CD4-positive, alpha-beta T cell (primary cell): Measurements from ENCODE around the gene CCDC12. TPM values are rescaled to one million over a fixed set of nuclear protein-coding genes. Genes with fewer than 3 reads are reported as not detected.

Experiments
- ATAC-seq: fragments of 200-7000 bp; cut with Tn5 transposase; one replicate; pipeline ENCODE4 v1.10.0; 2022; ENCODE audit warnings: mild to moderate bottlenecking; ENCODE audit not compliant: poor library complexity
- CTCF ChIA-PET: fragments of 350-600 bp; sonication (Branson Sonifier 250); formaldehyde crosslinking; loops from one replicate; lab custom pipeline; 2021; ENCODE audit warnings: antibody characterized with exemption, inconsistent platforms; lab: Charles Lee
- POLR2A ChIA-PET: fragments of 350-600 bp; sonication (Branson Sonifier 250); formaldehyde crosslinking; loops from one replicate; lab custom pipeline; 2021; ENCODE audit warnings: antibody characterized with exemption, inconsistent platforms; lab: Charles Lee
- DNase-seq, 14 experiments: peaks; one replicate each; pipeline ENCODE4 v3.0.0-alpha.2; 2013 to 2020; ENCODE audit warnings: mixed read lengths in 2 of 14
- H3K27ac ChIP-seq, 2 donors: one replicate each; pipeline versions ENCODE4 v1.5.1 to v1.7.0; 2013; ENCODE audit warnings: low read length in 2 of 2, low read depth in 1 of 2, mild to moderate bottlenecking in 1 of 2
- H3K27me3 ChIP-seq, 2 experiments: 1 replicate in 1 of 2; 2 replicates in 1 of 2; pipeline versions ENCODE4 v1.6.1 to v1.7.0; 2013; ENCODE audit warnings: low read length in 2 of 2, control low read depth in 1 of 2, mild to moderate bottlenecking in 1 of 2, moderate library complexity in 1 of 2; ENCODE audit not compliant: insufficient read depth in 2 of 2, control insufficient read depth in 1 of 2
- H3K36me3 ChIP-seq: one replicate; pipeline ENCODE4 v1.6.1; 2013; ENCODE audit warnings: low read length, control low read depth; ENCODE audit not compliant: insufficient read depth
- H3K4me1 ChIP-seq: one replicate; pipeline ENCODE4 v1.6.1; 2013; ENCODE audit warnings: low read length, control low read depth; ENCODE audit not compliant: insufficient read depth
- H3K4me3 ChIP-seq: one replicate; pipeline ENCODE4 v1.5.1; 2013; ENCODE audit warnings: mild to moderate bottlenecking, low read length, moderate library complexity
- H3K9me3 ChIP-seq, 2 experiments: 1 replicate in 1 of 2; 2 replicates in 1 of 2; pipeline versions ENCODE4 v1.6.1 to v1.7.0; 2013; ENCODE audit warnings: low read length in 2 of 2, mild to moderate bottlenecking in 2 of 2, control low read depth in 1 of 2, moderate library complexity in 1 of 2; ENCODE audit not compliant: control insufficient read depth in 1 of 2, insufficient read depth in 1 of 2
- H3K27ac Mint-ChIP-seq: one replicate; pipeline ENCODE4 v1.8.0; 2020; ENCODE audit warnings: mixed read lengths
- H3K27me3 Mint-ChIP-seq: one replicate; pipeline ENCODE4 v1.8.0; 2021; ENCODE audit warnings: mixed read lengths
- H3K36me3 Mint-ChIP-seq: one replicate; pipeline ENCODE4 v1.8.0; 2021; ENCODE audit warnings: low read depth, mixed read lengths
- H3K4me1 Mint-ChIP-seq: one replicate; pipeline ENCODE4 v1.8.0; 2021; ENCODE audit warnings: low read depth, mixed read lengths
- H3K4me3 Mint-ChIP-seq: one replicate; pipeline ENCODE4 v1.8.0; 2020; ENCODE audit warnings: mild to moderate bottlenecking, mixed read lengths
- H3K9me3 Mint-ChIP-seq: one replicate; pipeline ENCODE4 v1.8.0; 2020; ENCODE audit warnings: mixed read lengths
- CTCF ChIP-seq: fragments of 200-600 bp; IDR thresholded peaks from one replicate; pipeline ENCODE4 v1.8.0; 2022; ENCODE audit warnings: antibody characterized with exemption, mild to moderate bottlenecking
- intact Hi-C, 2 experiments: fragments of 100-400 bp; cut with DNase I in 1 of 2; cut with micrococcal nuclease in 1 of 2; formaldehyde crosslinking; loops; one replicate each; pipeline versions ENCODE4 v1.15.1 to v1.9.0; 2023 to 2025; cut with DNase I, micrococcal nuclease
- total RNA-seq, 174 experiments: library from RNA in 2 of 174; stranded (reverse) in 2 of 174; gene quantifications; one replicate each; pipeline ENCODE4 v1.2.3 and lab custom pipeline; 2021 to 2026

CCDC12 gene
- total RNA-seq, 2 experiments from 2014 or later, result 57.5 to 59.5 TPM

GRCh38 chr3:46985588-46985987 lies 9.0 kb upstream of the CCDC12 start:
- H3K27ac Mint-ChIP-seq, result peak overlapping the region; percentile 93
- no peak for TF ChIP-seq CTCF
- peak overlapping the region in 1 of 2 donors; percentile 27 for H3K27ac ChIP-seq
- peaks cover 99% of the 10 kb centered on the region for H3K4me1 ChIP-seq
- intact Hi-C loops, result loop anchor here (5.0 to 10.0 kb wide), 2 partner anchors 49 to 397 kb away; partner anchors contain the start of gene PTPN23 (in 1 of the 2)
- ATAC-seq (no peak), DNase-seq (no peak)
- POLR2A ChIA-PET, result interaction anchor here (1.8 kb wide), 1 partner anchor 9 kb away, joined by 5 read pairs; the partner anchor contains the start of gene CCDC12
- no peaks in the 10 kb centered on the region for H3K27me3 ChIP-seq
- H3K27me3 Mint-ChIP-seq, result no peaks in the 10 kb centered on the region
- H3K9me3 Mint-ChIP-seq, result no peaks in the 10 kb centered on the region
- CTCF ChIA-PET, result no interaction called here
- no peaks in the 10 kb centered on the region for H3K9me3 ChIP-seq
- peaks cover 86% of the 10 kb centered on the region for H3K4me1 Mint-ChIP-seq
- no peak overlapping the region for H3K4me3 ChIP-seq
- H3K36me3 Mint-ChIP-seq, result peaks cover 21% of the 10 kb centered on the region
- H3K36me3 ChIP-seq, result peaks cover 32% of the 10 kb centered on the region
- H3K4me3 Mint-ChIP-seq, result no peak overlapping the region

- Mint-ChIP-seq H3K27me3 (no peaks in the 10 kb centered on the region), H3K9me3 (no peaks in the 10 kb centered on the region), H3K27ac (peak overlapping the region; percentile 49), H3K4me3 (peak overlapping the region; percentile 30), H3K36me3 (peaks cover 20% of the 10 kb centered on the region), H3K4me1 (peaks cover 81% of the 10 kb centered on the region)
- ChIA-PET POLR2A (interaction anchor here (0.7 to 1.8 kb wide), 2 partner anchors 8 to 25 kb away, joined by 3 to 5 read pairs; partner anchors contain the start of gene CCDC12), CTCF (no interaction called here)
- DNase-seq, result peak in 1 of 14 experiments; percentile 2
- Histone ChIP-seq H3K9me3 (no peaks in the 10 kb centered on the region), H3K27me3 (no peaks in the 10 kb centered on the region), H3K4me3 (no peak overlapping the region), H3K36me3 (peaks cover 25% of the 10 kb centered on the region), H3K27ac (no peak overlapping the region), H3K4me1 (peaks cover 98% of the 10 kb centered on the region)
- no peak for ATAC-seq
- TF ChIP-seq CTCF, result no peak
- intact Hi-C loops, result loop anchor here (5.0 to 10.0 kb wide), 2 partner anchors 50 to 397 kb away; partner anchors contain the start of gene PTPN23 (in 1 of the 2)
These were observed 8.3 kb upstream of the CCDC12 start for GRCh38 chr3:46984591-46985459.

GRCh38 chr3:46982546-46982945 lies 6.0 kb upstream of the CCDC12 start:
- Mint-ChIP-seq H3K27ac (peak overlapping the region; percentile 53), H3K36me3 (peaks cover under 1% of the 10 kb centered on the region), H3K9me3 (no peaks in the 10 kb centered on the region), H3K4me1 (peaks cover 74% of the 10 kb centered on the region), H3K4me3 (peak overlapping the region; percentile 71), H3K27me3 (no peaks in the 10 kb centered on the region)
- Histone ChIP-seq H3K9me3 (no peaks in the 10 kb centered on the region), H3K4me1 (peaks cover 93% of the 10 kb centered on the region), H3K36me3 (peaks cover 12% of the 10 kb centered on the region), H3K4me3 (no peak overlapping the region), H3K27ac (peak overlapping the region in 1 of 2 donors; percentile 29), H3K27me3 (no peaks in the 10 kb centered on the region)
- TF ChIP-seq CTCF, result no peak
- ATAC-seq (no peak), DNase-seq (peak in 2 of 14 experiments; percentile 2 to 21)
- intact Hi-C loops, result loop anchor here in 1 of 2 experiments (10.0 kb wide), 1 partner anchor 52 kb away; no protein-coding TSS in a partner anchor
- ChIA-PET POLR2A (interaction anchor here (0.5 to 1.3 kb wide), 2 partner anchors 27 to 280 kb away, joined by 3 to 4 read pairs; no protein-coding TSS in a partner anchor), CTCF (interaction anchor here (1.8 kb wide), 1 partner anchor 73 kb away, joined by 4 read pairs; no protein-coding TSS in a partner anchor)
